ENCODE results near the gene SPTBN1.

The SPTBN1 gene

DNA sequence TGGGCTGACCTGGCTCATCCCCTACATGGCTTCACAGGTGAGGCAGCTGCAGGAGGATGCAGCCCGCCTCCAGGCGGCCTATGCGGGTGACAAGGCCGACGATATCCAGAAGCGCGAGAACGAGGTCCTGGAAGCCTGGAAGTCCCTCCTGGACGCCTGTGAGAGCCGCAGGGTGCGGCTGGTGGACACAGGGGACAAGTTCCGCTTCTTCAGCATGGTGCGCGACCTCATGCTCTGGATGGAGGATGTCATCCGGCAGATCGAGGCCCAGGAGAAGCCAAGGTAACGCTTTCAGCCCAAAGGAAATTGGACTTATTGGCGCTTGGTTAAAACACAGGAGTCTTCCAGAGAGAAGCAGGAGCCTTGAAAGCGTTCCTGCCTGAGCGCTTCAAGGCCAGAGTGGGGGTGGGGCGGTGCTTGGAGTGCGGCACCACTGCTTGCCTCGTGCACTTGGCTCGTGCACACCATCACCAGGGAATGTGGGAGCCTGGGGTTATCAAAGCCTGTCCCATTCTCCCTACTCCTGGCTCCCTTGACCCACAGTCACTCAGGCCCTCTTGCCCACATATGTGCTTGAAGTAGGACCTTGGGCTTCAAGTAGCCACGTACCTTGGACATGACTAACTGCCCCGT is 197.6 kb downstream of the SPTBN1 start:
- no peak for DNase-seq (ENCODE audit: low read depth)

DNA sequence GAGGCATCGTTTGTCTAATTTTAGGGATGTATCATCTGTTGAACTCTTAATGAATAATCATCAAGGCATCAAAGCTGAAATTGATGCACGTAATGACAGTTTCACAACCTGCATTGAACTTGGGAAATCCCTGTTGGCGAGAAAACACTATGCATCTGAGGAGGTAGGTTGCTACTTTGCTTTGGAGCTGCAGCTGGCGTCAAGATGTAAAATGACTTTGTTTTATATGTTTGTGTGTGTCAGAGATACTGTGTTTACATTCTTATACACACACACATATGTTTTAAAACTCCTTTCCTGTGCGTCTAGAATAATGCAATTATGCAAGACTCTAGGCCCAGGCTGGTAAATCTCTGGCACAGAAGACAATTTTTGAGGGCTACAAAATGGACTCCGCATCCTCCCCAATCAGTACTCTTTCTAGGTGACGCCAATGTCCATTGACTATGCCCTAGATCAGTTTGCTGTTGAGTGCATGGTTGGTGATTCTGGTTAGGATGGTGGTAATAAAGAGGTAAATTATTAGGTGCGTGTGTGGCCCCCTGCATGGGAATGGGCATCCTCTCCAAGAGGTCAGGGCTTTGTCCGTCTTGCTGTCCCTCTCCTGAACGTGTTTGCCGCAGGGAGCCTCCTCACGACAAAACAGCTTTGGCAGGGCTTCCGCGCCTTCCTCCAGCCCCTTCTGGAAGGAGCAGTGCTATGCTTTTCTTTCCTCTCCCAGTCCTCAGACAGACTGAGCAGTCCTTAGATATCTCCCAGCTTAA is 199.1 kb downstream of the SPTBN1 start:
- DNase-seq (ENCODE audit: low read depth), result no peak

DNA sequence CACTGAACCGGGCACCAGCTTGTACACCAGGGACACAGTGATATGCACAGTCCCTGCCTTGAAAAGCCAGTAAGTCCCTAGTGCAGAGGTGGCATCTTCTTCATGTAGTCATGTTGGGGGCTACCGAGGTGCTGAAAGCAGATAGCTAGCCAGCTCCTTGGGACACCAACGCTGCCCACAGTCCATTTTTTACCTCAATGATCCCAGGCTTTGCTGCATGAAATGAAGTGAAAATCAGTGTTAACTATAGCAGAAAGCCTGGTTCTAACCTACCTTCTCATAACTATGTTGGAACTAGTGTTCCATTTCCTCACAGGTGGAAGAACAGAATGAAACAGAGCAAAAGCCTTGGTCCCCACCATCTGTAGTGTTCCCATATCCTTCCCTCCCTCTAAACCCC is 200.7 kb downstream of the SPTBN1 start:
- DNase-seq (ENCODE audit: low read depth), result no peak

DNA sequence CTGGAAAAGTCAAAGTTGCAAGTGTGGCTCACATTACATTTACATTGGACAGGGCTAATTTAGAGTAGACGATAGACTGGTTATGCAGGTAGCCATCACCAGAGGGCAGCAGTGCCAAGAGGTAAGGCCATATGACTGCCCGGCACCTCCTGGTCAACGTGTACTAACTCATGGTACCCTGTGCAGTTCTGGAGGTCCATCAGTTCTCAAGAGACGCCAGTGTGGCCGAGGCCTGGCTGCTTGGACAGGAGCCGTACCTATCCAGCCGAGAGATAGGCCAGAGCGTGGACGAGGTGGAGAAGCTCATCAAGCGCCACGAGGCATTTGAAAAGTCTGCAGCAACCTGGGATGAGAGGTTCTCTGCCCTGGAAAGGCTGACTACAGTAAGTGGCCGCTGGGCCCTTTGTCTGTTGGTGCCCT is 201.5 kb downstream of the SPTBN1 start:
- DNase-seq (ENCODE audit: low read depth), result no peak

DNA sequence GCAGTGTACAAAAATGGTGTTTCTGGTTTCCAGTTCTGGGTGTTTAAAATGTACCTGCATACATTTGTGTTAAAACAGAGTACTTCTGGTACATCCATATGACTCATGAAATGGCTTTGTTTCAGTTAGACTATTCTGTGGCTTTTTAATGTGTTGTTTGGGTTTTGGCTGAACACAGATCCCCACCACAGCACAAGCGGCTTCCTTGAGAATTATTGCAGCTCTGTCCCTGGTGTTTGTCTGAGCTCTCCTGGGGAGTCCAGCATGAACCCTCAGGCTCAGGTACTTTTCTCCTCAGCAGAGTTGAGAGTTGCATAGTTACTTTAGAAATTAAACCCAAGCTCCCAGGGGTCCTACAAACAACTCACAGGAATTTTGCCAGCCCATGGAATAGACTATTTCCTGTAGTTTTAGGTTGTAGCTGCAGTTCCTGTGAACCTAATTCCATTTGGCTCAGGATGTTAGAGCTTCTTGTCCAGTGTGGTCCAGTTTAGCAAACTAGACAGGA is 202.5 kb downstream of the SPTBN1 start:
- DNase-seq (ENCODE audit: low read depth), result no peak

DNA sequence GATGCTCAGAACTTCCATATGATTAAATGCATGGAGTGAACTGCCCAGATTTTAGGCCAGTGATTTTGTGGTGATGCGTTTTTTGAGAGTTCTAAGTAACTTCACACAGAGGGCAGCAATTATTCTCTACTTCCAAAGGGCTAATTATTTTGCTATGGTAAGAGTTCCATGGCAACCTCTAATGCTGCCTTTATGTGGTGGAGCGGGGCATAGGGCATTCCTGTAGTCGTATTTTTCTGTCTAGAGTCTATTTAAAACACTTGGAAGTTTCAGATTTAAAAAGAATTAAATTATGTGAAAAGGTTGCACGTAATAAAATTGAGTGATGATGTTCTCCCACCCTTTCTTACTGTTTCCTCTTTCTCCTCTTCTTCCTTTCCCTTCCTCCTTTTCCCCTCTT is 203.4 kb downstream of the SPTBN1 start:
- DNase-seq (ENCODE audit: low read depth), result no peak

DNA sequence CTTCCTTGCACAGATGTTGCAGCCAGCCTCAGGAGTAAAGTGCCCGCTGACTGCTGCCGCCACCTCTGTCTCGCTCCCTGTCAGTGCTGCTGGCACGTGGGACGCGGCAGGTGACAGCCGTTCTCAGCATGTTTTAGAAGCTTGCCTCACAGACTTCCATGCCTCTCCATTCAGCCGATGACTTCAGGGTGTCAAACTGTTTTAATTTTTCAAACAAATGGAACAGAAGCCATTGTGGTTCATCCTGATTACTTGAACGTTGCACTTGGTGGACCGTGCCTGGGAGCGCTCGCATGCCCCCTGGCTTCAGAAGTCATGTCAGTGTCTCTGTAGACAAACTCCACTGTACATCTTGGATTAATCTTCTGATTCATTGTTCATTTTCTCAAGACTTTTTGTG is 204.6 kb downstream of the SPTBN1 start:
- no peak for DNase-seq (ENCODE audit: low read depth)

DNA sequence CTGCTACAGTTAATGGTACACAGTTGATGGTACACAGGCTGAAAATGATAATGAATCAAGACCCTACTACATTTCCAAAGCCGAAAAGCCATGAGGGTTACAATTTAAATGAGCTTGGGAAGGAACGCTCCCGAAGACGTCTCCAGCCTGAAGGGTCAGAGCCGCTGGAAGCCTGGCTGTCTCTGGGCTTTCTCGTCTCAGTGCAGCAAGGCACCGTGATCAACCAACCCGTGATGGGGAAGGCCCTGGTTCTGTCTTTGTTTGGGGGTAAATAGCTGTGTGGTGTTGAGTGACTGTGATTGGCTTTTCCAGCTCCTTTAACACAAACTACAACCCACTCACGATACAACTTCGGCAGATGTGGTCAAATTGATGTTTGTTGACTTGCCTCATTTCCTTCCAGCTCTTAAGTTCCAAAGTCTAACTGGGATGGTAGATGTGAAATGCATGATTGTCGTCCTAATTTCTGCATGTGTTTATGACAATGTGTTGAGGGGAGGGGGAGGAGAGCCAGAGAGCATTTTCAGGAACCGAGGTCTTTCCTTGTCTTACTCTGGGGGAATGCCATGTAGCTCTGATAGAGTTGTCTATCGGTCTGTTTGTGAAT is 207.4 kb downstream of the SPTBN1 start:
- DNase-seq (ENCODE audit: low read depth), result no peak

DNA sequence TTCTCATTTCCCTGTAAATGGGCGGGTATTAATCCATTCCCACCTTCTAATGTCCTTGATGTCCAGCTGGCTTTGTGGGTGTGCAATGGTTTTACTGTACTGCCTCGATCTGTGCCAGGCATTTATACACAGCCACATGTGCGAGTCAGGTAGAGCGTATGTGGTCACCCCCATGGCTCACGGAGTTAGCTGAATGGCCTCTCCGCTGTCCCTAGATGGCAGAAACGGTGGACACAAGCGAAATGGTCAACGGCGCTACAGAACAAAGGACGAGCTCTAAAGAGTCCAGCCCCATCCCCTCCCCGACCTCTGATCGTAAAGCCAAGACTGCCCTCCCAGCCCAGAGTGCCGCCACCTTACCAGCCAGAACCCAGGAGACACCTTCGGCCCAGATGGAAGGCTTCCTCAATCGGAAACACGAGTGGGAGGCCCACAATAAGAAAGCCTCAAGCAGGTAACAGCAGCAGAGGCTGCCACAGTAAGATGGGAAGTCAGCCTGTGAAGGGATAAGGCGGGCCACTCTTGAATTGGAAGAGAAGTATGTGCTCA is 208.2 kb downstream of the SPTBN1 start:
- no peak for DNase-seq (ENCODE audit: low read depth)

DNA sequence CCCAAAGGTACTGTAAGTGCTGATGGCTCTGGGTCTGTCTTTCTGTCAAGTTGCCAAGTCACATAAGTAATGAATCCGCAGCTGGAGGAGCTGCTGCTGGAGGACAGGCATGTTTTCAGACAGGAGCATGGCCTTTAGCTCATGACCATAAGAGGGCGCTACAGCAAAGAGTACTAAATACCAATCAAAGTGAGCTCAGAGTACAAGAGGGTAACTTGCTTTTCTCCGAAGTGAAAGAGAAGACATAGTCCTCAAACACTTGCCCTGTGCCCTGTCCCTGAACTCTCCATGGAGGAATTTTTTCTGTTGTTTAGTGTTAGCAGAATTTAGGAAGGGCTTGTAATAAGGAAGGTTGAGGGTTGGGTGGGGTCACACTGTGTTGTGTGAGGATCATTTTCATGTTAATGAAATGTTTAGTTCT is 209.3 kb downstream of the SPTBN1 start:
- no peak for DNase-seq (ENCODE audit: low read depth)

DNA sequence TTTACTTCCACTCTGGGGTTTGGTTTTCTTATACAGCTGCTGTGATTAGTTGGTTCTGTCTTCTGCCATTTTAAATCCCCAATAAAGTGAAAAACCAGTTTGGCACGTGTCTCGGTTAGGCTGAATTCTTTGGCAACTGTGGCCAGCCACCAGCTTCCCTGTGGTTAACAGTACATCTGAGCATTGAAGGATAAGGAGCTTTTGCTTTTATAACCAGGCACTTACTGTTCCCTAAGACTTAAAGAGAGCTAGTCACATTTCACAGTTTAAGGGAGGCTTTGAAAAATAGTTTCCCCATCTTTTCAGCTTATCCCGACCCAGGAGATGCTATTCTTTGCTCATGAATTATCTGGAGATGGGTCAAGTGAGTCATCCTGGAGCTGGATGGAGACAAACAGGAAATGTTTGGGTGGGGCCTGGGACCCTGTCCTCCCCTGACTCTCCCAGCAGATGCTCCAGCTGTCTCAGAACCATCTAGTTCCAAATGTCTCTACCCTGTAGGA is 210.1 kb downstream of the SPTBN1 start:
- DNase-seq (ENCODE audit: low read depth), result no peak

DNA sequence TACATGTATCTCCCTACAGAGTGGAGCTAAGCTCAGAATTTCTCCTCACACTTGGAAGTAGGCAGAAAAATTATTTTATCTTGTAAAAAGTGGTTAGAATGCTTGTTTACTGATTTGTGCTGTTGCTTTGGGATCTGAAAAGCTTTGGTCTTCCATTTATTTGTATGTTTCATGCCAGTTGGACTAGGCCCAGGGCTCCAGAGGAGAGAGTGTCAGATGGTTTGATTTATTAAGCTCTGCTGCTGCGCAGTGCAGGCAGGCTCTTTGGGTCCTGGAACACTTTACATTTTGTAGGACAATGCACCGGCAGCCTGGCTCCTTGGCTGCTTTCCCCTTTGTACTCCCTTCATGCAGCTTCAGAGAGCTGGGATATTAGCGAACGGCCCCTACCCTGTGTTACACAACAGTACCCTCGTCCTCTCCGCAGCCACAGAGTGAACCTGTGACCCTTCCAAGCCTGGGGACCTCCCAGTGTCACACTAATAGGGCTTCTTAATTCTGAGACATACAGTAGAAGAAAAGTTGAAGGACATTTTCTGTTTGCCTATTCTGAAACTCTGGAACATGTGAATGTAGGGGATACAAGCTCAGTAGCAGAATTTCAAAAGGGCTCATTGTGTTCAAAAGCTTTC is 210.6 kb downstream of the SPTBN1 start:
- DNase-seq (ENCODE audit: low read depth), result no peak

DNA sequence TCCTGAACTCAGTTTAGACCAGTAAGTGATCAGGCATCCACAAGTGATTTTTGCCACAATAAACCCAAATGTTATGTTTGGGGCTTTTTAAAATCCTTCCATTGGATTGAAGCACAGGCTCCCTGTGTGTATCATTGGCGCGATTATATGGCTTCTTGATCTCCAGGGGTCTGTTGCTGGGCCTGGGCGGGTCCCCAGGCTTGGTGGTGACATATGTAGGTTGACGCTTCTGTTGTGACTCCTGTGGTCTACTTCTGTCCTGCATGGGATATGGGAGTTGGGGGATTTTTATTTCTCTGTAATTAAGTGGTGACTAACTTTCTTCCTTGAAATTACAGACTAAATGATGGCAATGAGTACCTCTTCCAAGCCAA is 211.1 kb downstream of the SPTBN1 start:
- DNase-seq (ENCODE audit: low read depth), result no peak

DNA sequence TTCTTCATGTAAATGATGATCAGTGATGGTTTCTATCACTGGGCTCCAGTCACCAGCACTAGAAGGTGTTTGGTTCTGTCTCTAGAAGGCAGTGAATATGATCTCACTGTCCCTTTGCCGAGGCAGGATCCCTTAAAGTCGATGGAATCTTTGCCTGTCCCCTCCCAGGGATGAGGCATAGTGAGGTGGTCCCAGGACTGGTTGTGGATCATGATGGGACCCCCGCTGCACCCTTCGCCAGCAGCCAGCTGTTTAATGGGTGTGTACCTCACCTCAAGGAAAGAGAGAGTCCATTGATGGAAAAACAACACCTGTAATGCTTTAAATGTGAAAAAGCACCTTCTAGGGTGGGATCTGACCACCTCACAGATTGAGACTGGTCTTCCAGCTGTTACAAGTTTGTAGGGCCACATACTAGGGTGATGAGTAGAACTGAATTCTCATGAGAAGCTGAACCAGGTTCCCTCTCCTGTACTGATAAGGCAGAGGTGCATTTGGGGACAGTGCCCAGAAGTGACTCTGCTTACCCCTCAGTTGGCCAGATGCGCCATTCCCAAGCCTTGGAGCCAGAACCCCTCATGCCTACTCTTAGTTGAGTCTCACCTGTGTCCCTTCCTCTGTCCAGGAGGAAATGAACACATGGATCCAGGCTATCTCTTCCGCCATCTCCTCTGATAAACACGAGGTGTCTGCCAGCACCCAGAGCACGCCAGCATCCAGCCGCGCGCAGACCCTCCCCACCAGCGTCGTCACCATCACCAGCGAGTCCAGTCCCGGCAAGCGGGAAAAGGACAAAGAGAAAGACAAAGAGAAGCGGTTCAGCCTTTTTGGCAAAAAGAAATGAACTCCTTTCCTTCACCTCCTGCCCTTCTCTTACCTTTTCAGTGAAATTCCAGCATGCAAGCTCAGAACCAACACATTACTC is 211.9 kb downstream of the SPTBN1 start:
- no peak for DNase-seq (ENCODE audit: low read depth)

DNA sequence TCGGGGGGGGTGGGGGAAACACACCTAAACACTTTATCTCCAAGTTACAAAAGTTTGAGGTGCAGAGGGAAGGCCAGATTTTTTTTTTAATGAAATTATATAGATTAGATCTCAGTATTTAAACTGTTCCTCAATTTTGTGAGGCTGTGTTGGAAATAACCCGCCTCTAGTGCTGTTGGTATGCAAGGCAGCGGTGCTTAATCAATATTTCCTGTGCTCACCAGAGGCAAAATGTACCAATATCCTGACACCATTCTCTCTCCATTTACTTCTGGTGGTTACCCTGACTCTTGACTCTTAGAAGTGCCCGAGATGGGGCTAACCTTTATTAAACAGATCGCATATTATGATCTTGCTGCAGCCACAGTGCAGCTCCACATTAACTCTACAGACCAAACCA is 212.6 kb downstream of the SPTBN1 start:
- DNase-seq (ENCODE audit: low read depth), result no peak

DNA sequence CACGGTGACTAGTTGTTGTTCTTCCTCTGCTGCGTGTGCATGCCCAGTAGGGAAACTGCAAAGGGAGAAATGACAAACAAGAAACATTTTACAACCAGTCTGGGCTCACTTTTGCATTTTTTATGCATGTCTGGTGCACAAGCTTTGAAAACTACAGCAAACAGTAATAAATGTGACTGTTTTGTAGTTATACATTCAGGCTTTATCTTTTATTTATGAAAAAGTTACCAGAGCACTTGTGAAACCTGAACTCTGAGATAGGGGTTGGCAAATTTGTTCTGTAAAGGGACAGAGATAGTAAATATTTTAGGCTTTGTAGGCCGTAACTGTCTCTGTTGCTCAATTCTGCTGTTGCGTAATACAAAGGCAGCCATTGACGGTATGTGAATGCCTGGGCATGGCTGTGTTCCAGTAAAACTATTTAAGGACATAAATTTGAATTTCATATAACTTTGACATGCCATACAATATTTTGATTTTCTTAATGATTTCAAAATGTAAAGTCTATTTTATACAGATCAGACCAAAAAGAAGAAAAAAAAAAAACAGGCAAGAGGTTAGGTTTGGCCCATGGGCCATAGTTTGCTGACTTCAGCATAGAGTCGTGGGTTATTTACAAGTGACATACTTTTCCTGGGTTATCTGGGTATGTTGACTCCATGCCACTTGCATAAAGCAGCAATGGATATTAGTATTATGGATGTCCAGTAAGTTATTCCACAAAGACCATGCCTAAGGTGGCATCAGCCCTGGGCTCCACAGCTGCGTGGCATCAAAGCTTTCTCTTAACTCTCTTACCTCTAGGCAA is 213.8 kb downstream of the SPTBN1 start:
- DNase-seq (ENCODE audit: low read depth), result no peak

DNA sequence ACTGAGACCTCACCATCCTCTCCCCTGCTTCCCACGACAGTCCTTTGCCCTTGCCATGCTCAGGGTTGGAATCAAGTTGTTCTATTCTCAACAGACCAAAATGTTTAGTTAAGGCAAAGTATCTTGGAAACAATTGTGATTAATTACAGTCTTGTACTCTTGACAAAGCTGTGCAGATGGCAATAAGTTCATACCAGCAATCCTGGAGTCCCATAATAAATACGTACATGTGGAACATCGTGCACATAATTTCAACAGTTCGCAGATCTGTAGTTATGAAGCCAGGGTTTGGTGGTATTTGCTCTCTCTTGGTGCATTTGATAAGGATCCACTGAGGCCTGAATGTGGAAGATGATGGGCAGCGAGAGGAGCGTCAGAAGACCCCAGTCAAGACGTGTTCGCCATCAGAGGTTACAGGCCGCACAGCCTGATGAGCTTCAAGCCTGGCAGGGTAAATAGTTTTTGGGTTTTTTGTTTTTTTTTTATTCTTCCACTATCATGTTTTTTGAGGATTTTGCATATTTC is 214.4 kb downstream of the SPTBN1 start:
- no peak for DNase-seq (ENCODE audit: low read depth)

DNA sequence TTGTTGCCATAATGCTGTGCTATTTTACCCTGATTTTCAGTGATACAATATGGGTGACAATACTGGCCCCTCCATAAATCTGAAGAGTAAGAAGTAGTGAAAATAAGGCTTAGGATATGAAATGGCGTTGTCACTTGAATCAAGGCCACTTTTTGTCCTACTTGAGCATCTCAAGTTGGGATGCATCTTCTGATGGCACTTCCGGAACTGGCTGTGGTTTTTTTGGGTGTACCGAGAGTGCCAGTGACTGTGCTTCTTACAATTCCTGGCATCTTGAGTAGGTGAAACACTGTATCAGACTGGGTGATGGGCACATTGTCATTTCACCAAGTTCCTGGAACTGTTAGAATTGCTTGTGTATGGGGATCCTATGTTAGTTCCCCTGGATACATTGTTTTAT is 214.9 kb downstream of the SPTBN1 start:
- DNase-seq (ENCODE audit: low read depth), result no peak

DNA sequence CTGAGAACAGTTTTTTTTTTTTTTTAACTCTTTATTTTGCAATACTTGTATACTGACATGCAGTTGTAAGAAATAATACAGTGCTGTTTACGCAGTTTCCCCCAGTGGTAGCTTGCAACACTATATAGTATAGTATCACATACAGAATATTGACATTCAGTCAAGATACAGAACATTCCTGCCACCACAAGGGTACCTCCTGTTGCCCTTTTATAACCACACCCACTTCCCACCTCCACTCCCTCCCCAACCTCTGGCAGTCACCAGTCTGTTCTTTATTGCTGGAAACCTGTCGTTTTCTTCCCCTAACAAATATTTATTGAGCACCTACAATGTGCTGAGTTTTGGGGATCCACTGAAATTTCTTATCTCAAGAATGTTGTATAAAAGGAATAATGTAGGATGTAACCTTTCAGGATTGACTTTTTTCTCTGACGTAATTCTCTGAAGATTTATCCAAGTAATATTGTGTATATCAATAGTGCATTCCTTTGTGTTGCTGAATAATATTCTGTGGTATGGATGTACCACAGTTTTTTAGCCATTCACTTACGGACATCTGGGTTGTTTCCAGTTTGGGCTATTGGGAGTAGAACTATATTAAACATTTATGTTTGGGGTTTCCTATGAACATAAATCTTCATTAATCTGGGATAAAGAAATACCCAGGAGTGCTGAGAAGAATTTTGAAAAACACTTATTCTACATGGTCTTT is 215.9 kb downstream of the SPTBN1 start:
- no peak for DNase-seq (ENCODE audit: low read depth)
